ENCODE results near the gene EDA.
A peak's percentile ranks its signal among the peaks of the same experiment; 100 is the strongest.

EDA gene

DNA sequence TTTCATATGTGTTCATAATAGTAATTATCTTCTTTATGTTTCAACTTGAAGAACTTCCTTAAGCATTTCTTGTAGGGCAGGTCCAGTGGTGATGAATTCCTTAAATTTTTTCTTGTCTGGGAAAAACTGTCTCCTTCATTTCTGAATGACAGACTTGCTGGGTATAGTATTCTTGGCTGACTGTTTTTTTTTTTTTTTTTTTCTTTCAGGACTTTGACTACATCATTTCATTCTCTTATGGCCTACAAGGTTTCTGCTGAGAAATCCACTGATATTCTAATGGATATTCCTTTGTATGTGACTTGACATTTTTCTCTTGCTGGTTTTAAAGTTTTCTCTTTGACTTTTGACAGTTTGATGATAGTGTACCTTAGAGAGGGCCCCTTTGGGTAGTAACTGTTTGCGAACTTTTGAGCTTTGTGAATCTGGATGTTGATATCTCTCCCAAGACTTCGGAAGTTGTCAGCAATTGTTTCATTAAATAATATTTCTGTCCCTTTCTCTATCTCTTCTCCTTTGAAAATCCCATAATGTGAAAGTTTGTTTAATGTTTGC, 54.2 kb downstream of the EDA start:
- H3K9me3 Mint-ChIP-seq = peaks cover 16% of the 10 kb centered on the region
- H3K36me3 Mint-ChIP-seq = no peaks in the 10 kb centered on the region
- DNase-seq (ENCODE audit: low spot score in 2 of 2) (no peak), ATAC-seq (no peak)
- no peaks in the 10 kb centered on the region for H3K4me1 Mint-ChIP-seq
- no peak overlapping the region for H3K27ac Mint-ChIP-seq
- no peak overlapping the region for H3K4me3 Mint-ChIP-seq

DNA sequence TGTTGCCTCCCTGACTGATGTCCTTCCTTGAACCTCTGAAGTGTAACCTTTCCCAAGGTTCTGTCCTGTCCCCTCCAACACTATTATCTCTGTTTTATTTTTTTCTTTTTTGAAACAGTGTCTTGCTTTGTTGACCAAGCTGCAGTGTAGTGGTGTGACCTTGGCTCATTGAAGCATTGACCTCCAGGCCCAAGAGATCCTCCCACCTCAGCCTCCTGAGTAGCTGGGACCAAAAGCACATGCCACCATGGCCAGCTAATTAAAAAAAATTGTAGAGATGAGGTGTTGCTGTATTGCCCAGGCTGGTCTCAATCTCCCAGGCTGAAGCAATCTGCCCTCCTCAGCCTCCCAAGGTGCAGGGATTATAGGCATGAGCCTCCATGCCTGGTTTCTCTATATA, 59.0 kb downstream of the EDA start:
- no peak for DNase-seq (ENCODE audit: low spot score in 2 of 2)
- ATAC-seq = no peak
- Mint-ChIP-seq H3K9me3 (peaks cover 12% of the 10 kb centered on the region), H3K36me3 (no peaks in the 10 kb centered on the region), H3K4me1 (peaks cover 5% of the 10 kb centered on the region), H3K4me3 (no peak overlapping the region), H3K27ac (no peak overlapping the region)

- DNase-seq (ENCODE audit: low spot score in 2 of 2) (no peak), ATAC-seq (no peak)
- Mint-ChIP-seq H3K4me3 (no peak overlapping the region), H3K9me3 (no peaks in the 10 kb centered on the region), H3K4me1 (no peaks in the 10 kb centered on the region), H3K27ac (no peak overlapping the region), H3K36me3 (no peaks in the 10 kb centered on the region)
Observed at GRCh38 chrX:69705818-69706217, 89.9 kb downstream of the EDA start.

GRCh38 chrX:69718102-69718501, 102.2 kb downstream of the EDA start:
- H3K27ac Mint-ChIP-seq = no peak overlapping the region
- DNase-seq (ENCODE audit: low spot score in 2 of 2) (no peak), ATAC-seq (no peak)
- H3K36me3 Mint-ChIP-seq = no peaks in the 10 kb centered on the region
- peaks cover 12% of the 10 kb centered on the region for H3K9me3 Mint-ChIP-seq
- no peak overlapping the region for H3K4me3 Mint-ChIP-seq
- H3K4me1 Mint-ChIP-seq = no peaks in the 10 kb centered on the region

GRCh38 chrX:69724307-69724706, 108.4 kb downstream of the EDA start:
- no peak for ATAC-seq
- Mint-ChIP-seq H3K9me3 (peaks cover 5% of the 10 kb centered on the region), H3K4me3 (no peak overlapping the region), H3K27ac (no peak overlapping the region), H3K4me1 (no peaks in the 10 kb centered on the region), H3K36me3 (no peaks in the 10 kb centered on the region)
- DNase-seq (ENCODE audit: low spot score in 2 of 2) = no peak

DNA sequence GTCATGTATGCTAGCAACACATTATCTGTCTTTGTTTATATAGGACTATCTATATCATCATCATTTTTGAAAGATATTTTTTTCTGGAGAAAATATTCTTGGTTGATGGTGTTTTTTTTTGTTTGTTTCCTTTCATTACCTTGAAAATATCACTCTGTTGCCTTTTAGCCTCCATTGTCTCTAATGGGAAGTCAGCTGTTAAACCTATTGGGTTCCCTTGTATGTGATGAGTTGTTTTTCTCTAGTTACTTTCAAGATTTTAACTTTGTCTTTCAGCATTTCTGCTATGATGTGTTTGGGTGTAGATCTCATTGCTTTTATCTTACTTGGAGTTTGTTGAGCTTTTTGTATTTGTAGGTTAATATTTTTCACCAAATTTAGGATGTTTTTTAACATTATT, 124.4 kb downstream of the EDA start:
- no peak overlapping the region for H3K4me3 Mint-ChIP-seq
- H3K27ac Mint-ChIP-seq = no peak overlapping the region
- no peak for DNase-seq (ENCODE audit: low spot score in 2 of 2)
- H3K36me3 Mint-ChIP-seq = no peaks in the 10 kb centered on the region
- H3K4me1 Mint-ChIP-seq = no peaks in the 10 kb centered on the region
- no peak for ATAC-seq
- peaks cover 16% of the 10 kb centered on the region for H3K9me3 Mint-ChIP-seq

GRCh38 chrX:69741721-69742120, 125.8 kb downstream of the EDA start:
- DNase-seq (ENCODE audit: low spot score in 2 of 2) (no peak), ATAC-seq (no peak)
- no peak overlapping the region for H3K27ac Mint-ChIP-seq
- H3K4me1 Mint-ChIP-seq = no peaks in the 10 kb centered on the region
- peaks cover 16% of the 10 kb centered on the region for H3K9me3 Mint-ChIP-seq
- no peaks in the 10 kb centered on the region for H3K36me3 Mint-ChIP-seq
- no peak overlapping the region for H3K4me3 Mint-ChIP-seq

- H3K4me3 Mint-ChIP-seq = no peak overlapping the region
- H3K9me3 Mint-ChIP-seq = peaks cover 2% of the 10 kb centered on the region
- H3K27ac Mint-ChIP-seq = no peak overlapping the region
- no peak for DNase-seq (ENCODE audit: low spot score in 2 of 2)
- H3K36me3 Mint-ChIP-seq = no peaks in the 10 kb centered on the region
- no peaks in the 10 kb centered on the region for H3K4me1 Mint-ChIP-seq
- ATAC-seq = no peak
Observed at GRCh38 chrX:69746051-69746450, 130.1 kb downstream of the EDA start.

DNA sequence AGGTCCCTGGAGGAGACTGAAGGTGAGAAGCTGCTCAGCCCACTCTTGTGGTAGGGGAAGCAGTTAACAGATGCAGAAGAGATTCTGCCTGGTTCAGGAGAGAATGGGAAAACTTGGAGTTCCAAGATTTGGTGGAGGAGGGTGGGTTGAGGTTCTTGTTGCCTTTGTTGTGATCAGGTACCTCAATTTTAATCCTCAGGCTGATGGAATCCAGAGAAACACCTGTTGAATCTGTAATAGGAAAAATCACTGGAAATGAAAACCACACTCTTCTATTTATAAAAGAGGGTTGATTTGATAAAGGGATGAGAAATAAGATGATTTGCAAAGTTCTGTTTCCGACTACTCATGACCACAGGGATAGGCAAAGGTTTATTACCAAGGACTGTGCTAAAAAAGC, 132.1 kb downstream of the EDA start:
- no peak for DNase-seq (ENCODE audit: low spot score in 2 of 2)
- Mint-ChIP-seq H3K9me3 (no peaks in the 10 kb centered on the region), H3K27ac (no peak overlapping the region), H3K4me1 (no peaks in the 10 kb centered on the region), H3K36me3 (no peaks in the 10 kb centered on the region), H3K4me3 (no peak overlapping the region)
- ATAC-seq = no peak

GRCh38 chrX:69759921-69760625, 144.2 kb downstream of the EDA start:
- Mint-ChIP-seq H3K36me3 (no peaks in the 10 kb centered on the region), H3K4me1 (peaks cover 5% of the 10 kb centered on the region)
- DNase-seq (ENCODE audit: low spot score in 2 of 2) = no peak

DNA sequence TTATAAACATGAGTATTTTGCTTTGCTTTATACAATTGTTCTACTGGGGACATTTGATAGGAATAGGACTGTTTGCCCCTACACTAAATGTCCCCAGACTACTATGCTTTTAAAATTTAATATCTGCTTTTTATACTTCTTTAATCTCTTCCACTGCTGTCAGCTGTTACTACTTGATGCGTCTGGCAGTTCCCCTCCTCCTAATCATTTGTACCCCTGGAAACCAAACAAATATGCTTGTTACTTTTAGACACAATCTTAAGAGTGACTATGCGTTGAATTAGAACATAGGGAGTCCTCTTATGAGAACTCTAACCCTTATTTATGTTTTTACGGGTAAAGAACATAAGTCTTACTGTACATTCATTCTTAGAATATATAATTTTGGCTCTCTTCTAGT, 145.7 kb downstream of the EDA start:
- ATAC-seq (no peak), DNase-seq (ENCODE audit: low spot score in 2 of 2) (no peak)
- Mint-ChIP-seq H3K4me1 (peaks cover 5% of the 10 kb centered on the region), H3K4me3 (no peak overlapping the region), H3K9me3 (no peaks in the 10 kb centered on the region), H3K27ac (no peak overlapping the region), H3K36me3 (no peaks in the 10 kb centered on the region)

More at GRCh38 chrX:69759921-69760625, 144.2 kb downstream of the EDA start:
- Mint-ChIP-seq H3K9me3 (no peaks in the 10 kb centered on the region), H3K27ac (no peak overlapping the region), H3K4me3 (no peak overlapping the region)
- ATAC-seq = no peak

GRCh38 chrX:69762340-69762739, 146.4 kb downstream of the EDA start:
- Mint-ChIP-seq H3K9me3 (no peaks in the 10 kb centered on the region), H3K4me3 (no peak overlapping the region), H3K27ac (no peak overlapping the region), H3K4me1 (peaks cover 5% of the 10 kb centered on the region), H3K36me3 (no peaks in the 10 kb centered on the region)
- ATAC-seq = no peak
- DNase-seq (ENCODE audit: low spot score in 2 of 2) = no peak

- no peak for ATAC-seq
- peaks cover 4% of the 10 kb centered on the region for H3K9me3 Mint-ChIP-seq
- no peaks in the 10 kb centered on the region for H3K36me3 Mint-ChIP-seq
- H3K27ac Mint-ChIP-seq = no peak overlapping the region
- H3K4me3 Mint-ChIP-seq = no peak overlapping the region
- no peak for DNase-seq (ENCODE audit: low spot score in 2 of 2)
- H3K4me1 Mint-ChIP-seq = no peaks in the 10 kb centered on the region
Observed at GRCh38 chrX:69793260-69793935, 177.5 kb downstream of the EDA start.

- ATAC-seq (no peak), DNase-seq (ENCODE audit: low spot score in 2 of 2) (no peak)
- H3K27ac Mint-ChIP-seq = no peak overlapping the region
- peaks cover 6% of the 10 kb centered on the region for H3K9me3 Mint-ChIP-seq
- no peak overlapping the region for H3K4me3 Mint-ChIP-seq
- no peaks in the 10 kb centered on the region for H3K36me3 Mint-ChIP-seq
- H3K4me1 Mint-ChIP-seq = no peaks in the 10 kb centered on the region
Observed at GRCh38 chrX:69795702-69796101, 179.8 kb downstream of the EDA start.

GRCh38 chrX:69807400-69807799, 191.5 kb downstream of the EDA start:
- peaks cover 5% of the 10 kb centered on the region for H3K9me3 Mint-ChIP-seq
- DNase-seq (ENCODE audit: low spot score in 2 of 2) (no peak), ATAC-seq (no peak)
- no peaks in the 10 kb centered on the region for H3K4me1 Mint-ChIP-seq
- no peaks in the 10 kb centered on the region for H3K36me3 Mint-ChIP-seq
- no peak overlapping the region for H3K4me3 Mint-ChIP-seq
- H3K27ac Mint-ChIP-seq = no peak overlapping the region

- H3K27ac Mint-ChIP-seq = no peak overlapping the region
- H3K4me1 Mint-ChIP-seq = no peaks in the 10 kb centered on the region
- DNase-seq (ENCODE audit: low spot score in 2 of 2) (no peak), ATAC-seq (peak; percentile 92)
- H3K4me3 Mint-ChIP-seq = no peak overlapping the region
- no peaks in the 10 kb centered on the region for H3K36me3 Mint-ChIP-seq
- H3K9me3 Mint-ChIP-seq = peaks cover 5% of the 10 kb centered on the region
Observed at GRCh38 chrX:69808375-69808774, 192.5 kb downstream of the EDA start.
